ENCODE data around the gene ZNF516.

ZNF516 gene

DNA sequence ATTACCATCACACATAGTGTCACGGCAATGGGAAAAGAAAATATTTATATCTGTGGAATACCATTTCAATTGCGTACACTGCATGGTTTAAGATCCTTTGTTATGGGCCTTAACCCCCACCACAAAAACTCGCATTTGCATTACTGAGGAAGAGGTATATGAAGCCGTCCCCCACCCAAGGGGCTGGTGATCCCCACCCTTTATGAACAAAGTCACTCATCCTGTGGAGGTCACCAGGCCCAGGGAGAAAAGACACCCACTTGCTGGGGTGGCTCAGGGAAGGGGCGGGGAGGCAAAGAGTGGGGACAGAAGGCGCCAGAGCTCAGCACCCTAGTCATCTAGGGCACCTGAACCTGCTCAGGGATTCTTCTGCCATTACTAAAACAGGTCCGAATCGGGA, 133.8 kb downstream of the ZNF516 start:
- DNase-seq, result no peak

DNA sequence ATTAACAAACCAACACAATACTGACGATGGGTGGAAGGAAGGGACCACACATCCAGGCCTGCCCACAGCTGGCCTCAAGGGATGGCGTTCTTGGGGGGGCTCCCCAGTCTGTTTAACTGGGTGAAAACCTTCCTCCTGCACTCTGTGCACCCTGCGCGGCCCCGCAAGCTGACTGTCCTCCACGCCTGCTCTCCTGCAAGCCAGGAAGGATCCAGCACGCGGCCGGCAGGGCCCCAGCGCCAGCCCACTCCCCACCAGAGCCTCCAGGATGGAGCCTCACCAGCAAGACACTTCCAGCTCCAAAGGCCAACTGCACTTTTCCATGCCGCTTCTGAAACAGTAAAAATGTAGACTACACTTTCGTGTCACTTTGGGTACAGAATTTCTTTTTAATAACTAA, 135.1 kb downstream of the ZNF516 start:
- no peak for DNase-seq

DNA sequence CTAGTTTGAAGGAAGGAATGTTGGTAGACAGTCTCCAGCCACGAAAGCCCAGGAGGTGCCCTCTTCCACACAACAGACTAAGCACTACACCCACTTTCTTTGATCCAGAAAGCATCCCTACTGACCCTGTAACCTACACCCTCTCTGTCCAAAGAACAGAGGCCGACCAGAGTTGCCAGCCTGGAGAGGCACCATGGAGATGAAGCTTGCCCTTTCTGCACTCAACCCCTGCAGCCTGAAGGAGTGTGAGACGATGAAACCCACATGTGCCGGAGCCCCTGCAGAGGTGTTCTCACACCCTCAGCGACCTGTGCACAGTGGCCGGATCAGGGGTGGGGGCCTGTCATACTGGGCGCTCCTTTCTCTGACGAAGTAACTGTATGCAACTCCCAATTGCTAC, 136.3 kb downstream of the ZNF516 start:
- no peak for DNase-seq

DNA sequence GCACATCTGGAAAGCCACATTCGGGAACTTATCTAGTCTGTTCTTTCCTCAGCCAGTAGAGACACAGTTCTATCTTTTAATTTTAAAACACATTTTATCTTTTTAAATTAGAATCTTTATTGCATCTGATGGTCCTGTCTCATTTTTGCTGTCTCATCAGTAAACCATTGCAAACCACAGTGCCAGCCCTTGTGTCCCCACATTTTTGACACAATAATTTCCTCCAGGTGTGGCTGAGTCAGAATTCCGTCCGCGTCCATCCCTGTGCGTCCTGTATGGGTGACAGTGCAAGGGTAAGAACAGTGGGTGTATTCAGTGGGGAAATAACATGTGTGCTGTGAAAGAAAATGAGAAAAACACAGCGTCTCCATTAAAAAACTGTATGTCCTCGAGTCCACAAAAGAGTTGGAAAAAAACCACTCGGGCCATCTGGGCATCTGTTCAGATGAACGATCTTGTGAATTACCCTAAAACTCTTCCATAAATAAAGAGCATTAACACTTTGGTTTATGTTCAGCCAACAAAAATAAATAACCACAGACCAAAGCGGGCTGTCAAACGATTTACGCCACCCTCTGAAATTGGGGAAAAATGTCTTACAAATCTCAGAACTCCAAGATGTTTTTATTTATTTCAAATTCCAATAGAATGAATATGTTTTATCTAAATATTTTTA, 137.3 kb downstream of the ZNF516 start:
- no peak for DNase-seq

DNA sequence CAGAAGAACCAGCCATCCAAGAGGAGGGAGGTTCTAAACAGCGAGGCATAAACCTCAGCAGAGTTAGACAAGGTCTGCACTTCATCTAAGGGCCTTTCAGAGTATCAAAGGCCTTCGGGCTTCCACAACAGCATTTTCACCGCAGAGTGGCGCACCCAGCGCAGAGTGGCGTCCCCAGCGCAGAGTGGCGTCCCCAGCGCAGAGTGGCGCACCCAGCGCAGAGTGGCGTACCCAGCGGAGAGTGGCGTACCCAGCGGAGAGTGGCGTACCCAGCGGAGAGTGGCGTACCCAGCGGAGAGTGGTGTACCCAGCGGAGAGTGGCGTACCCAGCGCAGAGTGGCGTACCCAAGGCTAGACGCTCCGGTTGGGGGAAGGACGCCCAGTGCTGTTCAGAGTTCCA, 137.9 kb downstream of the ZNF516 start:
- DNase-seq, result no peak

DNA sequence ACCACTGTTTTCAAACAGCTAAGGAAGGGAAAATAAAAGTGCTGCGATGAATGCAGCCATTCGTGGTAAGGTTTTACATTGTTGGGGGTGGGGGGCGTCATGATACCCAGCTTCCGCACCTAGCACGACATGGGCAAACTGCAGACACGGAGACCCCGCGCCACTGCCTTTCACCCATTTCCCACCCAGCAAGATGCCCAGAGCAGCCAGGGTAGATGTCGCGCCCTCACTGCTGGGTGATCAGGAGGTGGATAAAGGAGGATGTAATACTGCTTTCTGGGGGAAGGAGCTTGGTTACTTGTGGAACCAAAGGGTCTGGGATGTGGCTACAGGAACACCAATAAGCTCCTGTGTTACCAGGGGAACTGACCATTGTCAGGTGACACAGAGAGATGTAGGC, 138.4 kb downstream of the ZNF516 start:
- no peak for DNase-seq

DNA sequence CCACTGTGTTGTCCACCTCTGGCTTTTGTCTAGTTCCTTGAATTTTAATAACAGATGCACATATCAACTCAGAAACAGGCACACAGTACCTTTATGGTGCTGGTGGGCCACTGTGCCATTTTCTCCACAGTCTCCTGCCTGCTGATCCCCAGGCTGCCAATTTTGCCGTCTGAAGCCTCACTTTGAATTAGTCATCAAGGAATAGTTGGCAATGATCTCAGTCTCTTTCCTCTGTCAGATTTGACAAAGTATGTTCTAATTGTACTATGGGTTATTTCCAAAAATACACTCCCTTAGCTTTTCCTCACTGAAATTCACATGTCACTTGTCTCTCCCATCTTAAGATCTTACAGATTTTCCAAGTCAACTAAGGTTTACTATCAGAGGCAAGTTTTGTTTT, 140.7 kb downstream of the ZNF516 start:
- DNase-seq, result no peak

DNA sequence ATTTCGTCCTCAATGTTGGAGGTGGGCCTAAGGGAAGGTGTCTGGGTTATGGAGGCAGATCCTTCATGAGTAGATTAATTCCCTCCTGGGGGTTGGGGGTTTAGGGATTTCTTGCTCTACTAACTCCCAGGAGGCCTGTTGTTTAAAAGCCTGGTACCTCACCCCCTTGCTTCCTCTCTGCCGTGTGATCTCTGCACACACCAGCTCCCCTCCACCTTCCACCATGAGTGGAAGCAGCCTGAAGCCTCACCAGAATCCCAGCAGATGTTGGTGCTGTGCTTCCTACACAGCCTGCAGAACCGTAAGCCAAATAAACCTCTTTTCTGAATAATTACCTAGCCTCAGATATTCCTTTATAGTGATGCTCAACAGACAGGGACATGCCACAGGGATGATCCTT, 141.5 kb downstream of the ZNF516 start:
- no peak for DNase-seq

DNA sequence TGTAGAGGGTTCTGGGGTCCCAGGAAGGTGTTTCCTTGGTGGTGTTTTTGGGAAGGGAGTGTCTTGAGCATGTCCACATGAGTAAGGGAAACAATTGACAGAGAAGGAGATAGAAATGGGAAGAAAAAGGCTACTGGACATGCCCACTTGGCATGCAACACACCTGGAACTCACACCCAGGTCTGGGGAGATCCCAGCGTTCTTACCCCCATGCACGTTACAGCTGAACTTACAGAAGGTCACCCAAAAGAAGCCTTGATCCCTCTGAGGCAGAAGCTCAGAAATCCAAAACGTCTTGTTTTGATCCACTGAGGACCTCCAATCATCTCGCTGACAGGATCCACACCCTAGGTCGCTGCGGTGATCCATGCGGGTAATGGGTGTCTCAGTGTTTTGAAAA, 142.0 kb downstream of the ZNF516 start:
- DNase-seq, result no peak

DNA sequence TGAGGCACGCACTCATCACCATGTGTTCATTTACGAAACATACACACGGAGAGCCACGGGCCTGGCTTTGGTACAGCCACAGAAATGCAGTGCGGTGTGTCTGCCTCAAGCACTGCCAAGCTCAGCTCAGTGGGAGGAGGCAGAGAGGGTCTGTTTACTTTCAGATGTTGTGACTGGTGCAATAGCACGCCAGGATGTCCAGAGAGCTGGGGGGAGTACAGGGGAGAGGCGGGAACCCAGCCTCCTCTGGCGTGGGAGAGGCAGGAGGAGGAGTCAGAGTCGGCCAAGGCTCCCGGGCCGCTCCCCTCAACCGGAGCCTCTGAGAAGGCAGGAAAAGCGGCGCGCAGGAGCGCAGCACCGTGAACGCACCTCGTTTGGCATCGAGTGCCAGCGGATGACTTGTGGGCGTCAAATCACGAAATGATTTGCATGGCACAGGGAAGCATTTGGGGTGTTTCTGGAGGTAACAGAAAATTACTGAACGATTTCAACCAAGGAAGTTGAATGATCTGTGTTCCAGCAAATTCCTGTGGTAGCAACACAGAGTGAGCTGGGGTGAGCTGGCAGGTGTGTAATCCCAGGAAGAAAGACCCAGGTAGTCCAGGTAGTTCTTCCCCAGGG, 143.0 kb downstream of the ZNF516 start:
- no peak for DNase-seq

DNA sequence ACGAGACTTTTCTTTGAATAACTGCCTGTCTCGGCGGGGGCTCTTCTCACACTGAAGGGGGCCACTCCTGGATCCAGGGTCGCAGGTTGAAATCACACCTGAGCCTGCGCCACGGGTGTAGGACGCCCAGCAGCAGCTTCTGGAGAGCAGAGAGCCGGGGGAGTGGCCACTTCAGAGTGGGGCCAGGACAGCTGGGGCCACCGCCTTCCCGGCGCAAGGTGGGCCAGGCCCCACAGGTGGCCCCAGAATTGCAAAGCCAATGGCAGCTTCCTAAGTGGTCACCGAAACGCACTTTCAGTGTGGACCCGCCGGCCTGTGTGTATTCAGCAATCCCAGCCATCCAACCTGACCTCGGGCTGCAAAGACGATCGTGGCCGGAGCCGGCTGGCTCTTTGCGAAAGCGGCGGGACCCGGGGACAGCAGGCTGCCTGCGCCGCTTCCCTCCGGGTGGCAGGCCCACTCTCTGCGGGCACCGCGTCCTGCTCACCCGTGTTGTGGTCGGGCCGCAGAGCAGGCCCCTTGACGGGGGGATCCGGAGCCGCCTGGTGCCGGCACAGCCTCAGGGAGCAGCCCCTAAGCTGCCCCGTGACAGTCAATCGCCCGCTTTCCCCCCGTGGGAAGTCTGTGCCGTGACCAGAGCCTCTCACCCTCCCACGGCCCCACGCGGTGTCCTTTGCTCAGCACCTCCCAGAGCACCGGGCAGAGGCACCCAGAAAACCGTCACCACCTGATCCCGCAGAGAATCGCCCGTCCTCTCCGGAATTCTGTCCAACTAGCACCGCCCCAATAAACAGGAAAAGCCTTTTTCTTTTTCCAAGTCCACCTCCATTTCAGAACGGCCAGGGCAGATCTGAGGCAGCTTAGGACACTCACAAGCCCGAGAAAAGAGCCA, 144.7 kb downstream of the ZNF516 start:
- no peak for DNase-seq

DNA sequence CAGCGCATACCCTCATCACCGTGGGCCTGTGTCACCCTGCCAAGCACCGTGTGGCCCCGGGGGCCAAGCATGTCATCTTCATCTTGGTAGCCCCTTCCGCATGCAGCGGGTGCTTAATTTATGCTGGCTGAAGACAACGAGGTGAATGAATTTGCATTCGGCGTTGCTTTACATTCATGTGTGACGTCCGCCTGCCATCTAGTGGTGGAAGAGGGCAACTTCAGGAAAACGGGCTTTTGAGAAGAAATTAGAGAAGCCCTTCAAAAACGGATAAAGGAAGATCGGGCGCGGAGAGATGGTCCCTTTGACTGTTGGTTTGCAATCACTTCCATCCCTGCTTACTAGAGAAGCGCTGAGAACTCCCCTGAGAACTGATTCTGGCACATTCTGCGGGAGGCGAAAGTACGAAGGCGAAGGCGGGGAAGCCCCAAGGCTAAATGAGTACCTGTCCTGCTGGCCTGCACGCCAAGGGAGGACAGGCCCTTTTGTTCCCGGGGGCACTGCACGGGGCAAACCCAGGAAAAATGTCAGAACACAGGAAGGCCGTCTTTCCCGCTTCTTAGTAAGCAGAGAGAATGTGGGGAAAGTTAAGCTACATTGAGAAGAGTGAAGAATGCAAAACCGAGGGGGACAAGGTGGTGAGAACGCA, 145.9 kb downstream of the ZNF516 start:
- DNase-seq, result no peak

DNA sequence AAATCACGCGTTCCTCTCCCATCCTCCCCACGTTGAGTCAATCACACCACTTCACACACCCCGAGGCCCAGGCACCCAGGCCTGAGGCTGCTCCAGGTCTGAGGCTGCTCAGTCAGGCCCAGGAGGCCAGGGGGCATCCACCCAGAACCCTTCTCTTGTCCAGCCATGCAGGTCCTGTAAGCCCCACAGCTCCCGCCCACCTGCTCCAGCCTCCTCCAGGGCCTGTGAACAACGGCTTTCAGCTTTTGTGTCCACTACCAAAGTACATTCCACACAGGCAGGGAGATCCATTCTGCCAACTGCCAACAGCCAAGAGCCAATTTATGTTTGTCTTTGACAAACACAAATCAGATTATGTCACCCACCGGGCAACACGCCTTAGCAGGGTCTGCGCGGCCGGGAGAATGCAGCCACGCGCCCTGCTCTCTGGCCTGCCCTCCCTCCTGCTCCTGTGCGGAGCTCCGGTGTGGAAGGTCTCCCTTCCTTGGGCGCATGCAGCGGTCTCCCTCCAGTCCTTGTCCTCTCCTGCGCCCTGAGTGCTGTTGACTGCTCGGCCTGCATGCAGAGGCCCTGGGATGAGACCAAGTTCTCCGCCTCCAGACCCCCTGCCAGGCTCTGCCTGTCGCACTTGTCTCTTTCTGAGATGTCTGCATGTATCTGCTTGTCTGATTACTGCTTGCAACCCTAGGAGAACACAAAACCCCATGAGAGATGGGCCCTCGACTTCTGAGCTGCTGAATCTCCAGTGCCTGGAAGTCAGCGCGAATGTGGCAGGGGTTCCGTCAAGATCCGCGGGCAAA, 146.6 kb downstream of the ZNF516 start:
- DNase-seq, result no peak

DNA sequence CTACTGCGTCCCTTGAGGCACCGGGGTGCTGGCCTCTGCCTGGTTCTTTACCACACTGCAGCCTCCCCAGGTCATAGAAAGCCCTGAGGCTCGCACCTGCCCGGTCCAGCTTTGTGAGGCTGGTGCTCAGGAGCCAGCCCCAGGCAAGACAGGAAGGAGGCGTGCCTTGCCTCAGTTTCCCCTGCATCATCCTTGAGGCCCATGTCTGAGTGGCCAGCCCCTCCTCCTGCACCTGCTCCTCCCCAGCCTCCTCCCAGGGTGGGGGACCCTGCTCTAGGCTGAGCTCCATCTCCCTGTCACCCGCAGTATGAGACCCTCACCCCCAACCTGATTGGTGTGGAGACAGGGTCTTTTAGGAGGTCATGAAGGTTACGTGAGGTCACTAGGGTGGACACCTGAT, 147.7 kb downstream of the ZNF516 start:
- no peak for DNase-seq

DNA sequence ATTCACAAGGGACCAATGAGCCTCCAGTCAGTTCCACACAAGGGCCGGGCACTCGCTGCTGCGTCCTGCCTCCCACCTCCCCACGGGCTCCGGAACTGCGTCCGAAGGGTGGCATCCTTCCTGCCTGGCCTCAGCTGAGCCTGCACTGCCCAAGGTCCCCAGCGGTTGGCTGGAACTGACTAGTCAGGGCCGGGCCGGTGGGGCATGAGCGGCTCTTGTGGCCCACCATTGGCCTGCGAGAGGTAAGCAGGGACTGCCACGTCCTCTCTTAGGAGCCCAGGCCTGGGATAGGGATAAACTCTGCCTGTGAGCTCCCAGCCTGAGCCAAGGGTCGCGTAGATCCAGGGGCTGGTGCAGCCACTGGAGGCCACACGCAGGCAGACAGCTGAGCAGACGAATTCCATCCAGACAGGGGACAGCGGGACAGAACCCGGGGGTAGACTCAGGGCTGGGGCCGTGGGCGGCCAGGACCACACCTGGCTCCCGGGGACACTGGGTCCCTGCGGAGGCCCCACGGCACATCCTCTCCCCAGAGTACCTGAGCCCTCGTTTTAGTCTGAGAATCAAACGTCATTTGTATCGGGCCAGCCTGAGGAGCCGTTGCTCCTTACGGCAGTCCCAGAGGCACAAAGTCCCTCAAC, 148.4 kb downstream of the ZNF516 start:
- DNase-seq, result no peak

DNA sequence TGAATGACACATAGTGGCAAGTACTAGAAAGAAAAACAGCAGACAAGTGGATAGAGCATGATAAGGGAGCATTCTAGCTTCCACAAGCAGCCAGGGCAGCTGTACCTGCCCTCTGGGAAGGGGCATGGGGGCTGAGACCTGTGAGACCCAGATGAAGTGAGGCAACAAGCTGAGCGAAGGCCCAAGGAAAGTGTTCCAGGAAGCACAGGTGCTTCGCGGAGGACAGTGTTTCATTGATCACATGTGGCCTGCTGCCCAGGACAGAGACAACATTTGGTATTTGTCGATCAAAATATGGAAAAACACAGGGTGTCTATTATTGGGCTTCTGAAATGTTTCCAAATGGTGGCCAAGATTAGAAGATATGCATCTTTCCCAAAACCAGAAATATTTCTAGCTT, 149.1 kb downstream of the ZNF516 start:
- no peak for DNase-seq

DNA sequence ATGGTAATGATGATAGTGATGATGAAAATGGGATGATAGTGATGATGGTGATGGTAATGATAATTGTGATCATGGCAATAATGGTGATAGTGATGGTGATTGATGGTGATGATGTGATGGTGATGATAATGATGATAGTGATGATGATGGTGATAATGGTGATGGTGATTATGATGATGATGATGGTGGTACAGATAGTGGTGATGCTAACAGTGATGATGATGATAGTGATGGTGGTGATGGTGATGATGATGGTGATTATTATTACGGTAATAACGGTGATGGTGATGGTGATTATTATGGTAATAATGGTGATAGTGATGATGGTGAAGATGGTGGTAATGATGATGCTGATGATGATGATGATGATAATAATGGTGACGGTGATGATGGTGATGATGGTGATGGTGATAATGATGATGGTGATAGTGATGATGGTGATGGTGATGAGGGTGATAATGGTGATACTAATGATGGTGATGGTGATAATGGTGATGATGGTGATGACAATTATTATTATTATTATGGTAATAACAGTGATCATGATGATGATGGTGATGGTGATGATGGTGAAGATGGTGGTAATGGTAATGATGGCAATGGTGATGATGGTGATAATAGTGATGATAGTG, 151.0 kb downstream of the ZNF516 start:
- DNase-seq, result no peak

DNA sequence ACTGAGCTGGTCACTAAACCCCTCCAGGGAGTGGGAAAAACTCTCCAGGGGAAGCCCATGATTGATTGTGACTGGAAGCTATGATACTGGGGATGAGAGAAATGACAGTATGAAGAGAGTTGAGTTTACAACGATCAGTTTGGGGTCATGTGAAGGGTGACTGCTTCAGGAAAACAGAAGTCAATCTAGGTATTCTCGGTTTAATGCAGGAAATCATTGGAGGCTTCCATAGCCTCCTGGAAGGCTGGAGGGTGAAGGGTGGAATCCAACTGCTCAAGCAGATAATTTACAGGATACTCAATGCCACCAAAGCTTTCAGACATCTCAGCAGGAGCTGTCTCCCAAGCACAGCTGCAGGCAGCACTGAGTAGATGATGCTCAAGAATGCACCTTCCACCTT, 154.6 kb downstream of the ZNF516 start:
- DNase-seq, result no peak

DNA sequence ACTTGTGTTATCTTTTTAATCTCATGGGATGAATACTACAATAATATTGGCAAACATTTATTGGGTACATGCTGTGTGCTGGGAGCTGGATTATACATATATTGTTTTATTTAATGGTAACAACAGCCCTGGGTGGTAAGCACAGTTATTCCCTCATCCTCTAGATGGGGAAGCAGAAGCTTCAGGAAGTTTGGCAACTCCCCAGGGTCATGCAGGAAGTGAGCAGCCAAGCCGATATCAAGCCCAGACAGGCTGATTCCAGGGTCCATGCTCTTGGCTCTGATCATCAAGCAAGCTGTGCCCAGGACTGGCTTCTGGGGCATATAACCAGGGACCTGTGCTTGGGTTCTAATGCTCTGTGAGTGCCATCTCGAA, 155.8 kb downstream of the ZNF516 start:
- peak; percentile 12 for DNase-seq

DNA sequence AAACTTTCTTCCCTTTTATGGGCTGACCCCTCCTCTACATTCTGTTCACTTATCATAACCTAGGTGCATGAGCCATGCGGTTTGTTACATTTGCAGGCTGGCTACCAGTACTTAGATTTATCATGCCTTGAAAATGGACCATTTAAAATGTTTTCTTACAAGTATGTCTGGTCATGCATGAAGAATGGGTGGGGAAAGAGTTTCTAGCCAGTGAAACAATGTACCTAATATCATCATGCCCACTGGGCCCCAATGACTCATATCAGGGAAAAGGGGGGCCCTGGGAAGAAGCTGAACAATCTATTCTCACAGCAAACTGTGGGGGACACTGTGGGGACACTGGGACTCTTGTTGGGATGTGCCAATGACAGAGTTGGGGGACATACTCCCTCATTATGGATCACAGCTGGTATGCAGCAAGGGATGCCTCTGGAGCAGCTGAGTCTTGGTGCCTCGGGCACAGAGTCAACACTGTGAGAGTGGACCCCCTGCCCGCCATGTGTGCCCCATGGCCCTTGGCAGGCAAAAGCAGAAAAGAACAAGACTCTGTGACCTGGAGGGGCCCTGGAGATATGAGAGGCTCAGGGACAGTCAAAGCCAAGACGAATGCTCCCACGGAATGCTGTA, 156.3 kb downstream of the ZNF516 start:
- DNase-seq, result no peak

DNA sequence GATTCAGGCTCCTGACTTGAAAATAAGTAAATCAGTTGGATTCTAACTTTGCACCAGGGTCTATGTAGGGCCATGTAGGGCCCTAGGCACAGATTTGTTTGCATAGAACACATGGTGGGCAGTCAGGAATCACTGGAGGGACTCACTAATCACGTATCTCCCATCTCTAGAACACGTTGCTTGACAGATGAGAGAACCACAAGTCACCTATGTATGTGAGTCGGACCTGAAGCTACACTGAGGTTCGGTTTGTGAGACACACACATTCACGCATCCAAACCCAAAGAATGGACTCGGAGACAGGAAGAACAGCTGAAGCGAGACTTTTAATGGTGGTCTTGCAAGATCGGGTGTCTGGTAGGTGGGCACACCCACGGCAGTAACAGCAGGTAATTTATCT, 157.0 kb downstream of the ZNF516 start:
- no peak for DNase-seq

All from GF-D8 (cell line).